OCI-LY3 (cell line): Measurements from ENCODE around the gene MAGED2.

Experiments
- H2AFZ ChIP-seq: fragments of 200-600, 300-600 bp; shearing (Covaris generic); 2 replicates; pipeline ENCODE4 v1.6.0; 2014; ENCODE audit warnings: antibody characterized with exemption, low read depth, low read length
- H3K27ac ChIP-seq: fragments of 200-600, 300-600 bp; sonication (generic); 2 replicates; pipeline ENCODE4 v1.5.1; 2014; ENCODE audit warnings: mild to moderate bottlenecking, low read length, moderate library complexity, mixed read lengths
- H3K27me3 ChIP-seq: fragments of 200-600, 300-600 bp; sonication (generic); 2 replicates; pipeline ENCODE4 v1.6.1; 2014; ENCODE audit warnings: low read depth, low read length, mixed read lengths
- H3K36me3 ChIP-seq: fragments of 200-600, 300-600 bp; sonication (generic); replicated peaks from 2 replicates; pipeline ENCODE3; 2014; ENCODE audit warnings: low read depth, low read length, mixed read lengths
- H3K4me1 ChIP-seq: fragments of 300-600, 200-600 bp; sonication (generic); 2 replicates; pipeline ENCODE4 v1.6.1; 2014; ENCODE audit warnings: low read length, mixed read lengths
- H3K4me2 ChIP-seq: fragments of 200-600, 300-600 bp; sonication (generic); 2 replicates; pipeline ENCODE4 v1.6.1; 2014; ENCODE audit warnings: low read length, mixed read lengths
- H3K4me3 ChIP-seq: fragments of 300-600, 200-600 bp; sonication (generic); 2 replicates; pipeline ENCODE4 v1.5.1; 2014; ENCODE audit warnings: antibody characterized with exemption, mild to moderate bottlenecking, low read length, moderate library complexity
- H3K79me2 ChIP-seq: fragments of 300-600, 200-600 bp; shearing (Covaris generic); 2 replicates; pipeline ENCODE4 v1.6.1; 2014; ENCODE audit warnings: mild to moderate bottlenecking, low read length, mixed read lengths
- H3K9ac ChIP-seq: fragments of 300-600, 200-600 bp; shearing (Covaris generic); 2 replicates; pipeline ENCODE4 v1.6.0; 2014; ENCODE audit warnings: mild to moderate bottlenecking, low read length, moderate library complexity
- H3K9me3 ChIP-seq: fragments of 200-600, 300-600 bp; shearing (Covaris generic); 2 replicates; pipeline ENCODE4 v1.6.1; 2014; ENCODE audit warnings: low read length, mixed read lengths; ENCODE audit not compliant: insufficient read depth
- H4K20me1 ChIP-seq: fragments of 200-600, 300-600 bp; sonication (generic); 2 replicates; pipeline ENCODE4 v1.6.1; 2016; ENCODE audit warnings: low read length, mixed read lengths; ENCODE audit not compliant: insufficient read depth
- EZH2phosphoT487 ChIP-seq: fragments of 200-600 bp; shearing (Covaris generic); IDR thresholded peaks from 2 replicates; pipeline ENCODE4 v1.6.1; 2018; ENCODE audit warnings: antibody characterized with exemption, mixed run types, low read depth
- TF ChIP-seq, protein P1 (sequence below): fragments of 200-600, 300-600 bp; sonication (generic); IDR thresholded peaks from 2 replicates; pipeline ENCODE4 v1.5.1; 2014; ENCODE audit warnings: antibody characterized with exemption, low read length, low read depth

Gene MAGED2

DNA sequence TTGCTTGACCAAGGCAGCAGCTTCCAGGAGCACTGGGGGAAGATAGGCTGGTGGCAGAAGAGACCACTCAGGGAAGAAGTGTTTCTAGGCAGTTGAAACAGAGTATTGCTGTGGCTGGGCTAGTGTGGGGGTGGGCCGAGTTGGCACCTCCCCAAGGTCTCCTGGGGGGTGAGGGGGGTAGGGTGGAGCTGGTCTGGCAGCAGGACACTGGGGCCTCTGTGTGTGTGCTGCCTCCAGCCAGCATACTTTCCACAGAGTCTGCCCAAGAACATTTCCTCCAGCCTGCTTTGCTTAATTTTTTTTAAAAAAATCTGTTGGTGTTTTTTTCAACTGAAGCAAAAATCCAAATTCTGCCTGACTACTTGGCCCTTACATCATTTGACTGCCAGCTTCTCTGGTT lies 13.5 kb upstream of the MAGED2 start:
- no peak overlapping the region for H3K4me2 ChIP-seq
- TF ChIP-seq EZH2phosphoT487 = no peak
- TF ChIP-seq, protein P1, sequence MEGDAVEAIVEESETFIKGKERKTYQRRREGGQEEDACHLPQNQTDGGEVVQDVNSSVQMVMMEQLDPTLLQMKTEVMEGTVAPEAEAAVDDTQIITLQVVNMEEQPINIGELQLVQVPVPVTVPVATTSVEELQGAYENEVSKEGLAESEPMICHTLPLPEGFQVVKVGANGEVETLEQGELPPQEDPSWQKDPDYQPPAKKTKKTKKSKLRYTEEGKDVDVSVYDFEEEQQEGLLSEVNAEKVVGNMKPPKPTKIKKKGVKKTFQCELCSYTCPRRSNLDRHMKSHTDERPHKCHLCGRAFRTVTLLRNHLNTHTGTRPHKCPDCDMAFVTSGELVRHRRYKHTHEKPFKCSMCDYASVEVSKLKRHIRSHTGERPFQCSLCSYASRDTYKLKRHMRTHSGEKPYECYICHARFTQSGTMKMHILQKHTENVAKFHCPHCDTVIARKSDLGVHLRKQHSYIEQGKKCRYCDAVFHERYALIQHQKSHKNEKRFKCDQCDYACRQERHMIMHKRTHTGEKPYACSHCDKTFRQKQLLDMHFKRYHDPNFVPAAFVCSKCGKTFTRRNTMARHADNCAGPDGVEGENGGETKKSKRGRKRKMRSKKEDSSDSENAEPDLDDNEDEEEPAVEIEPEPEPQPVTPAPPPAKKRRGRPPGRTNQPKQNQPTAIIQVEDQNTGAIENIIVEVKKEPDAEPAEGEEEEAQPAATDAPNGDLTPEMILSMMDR = no peak
- no peaks in the 10 kb centered on the region for H3K4me1 ChIP-seq
- no peaks in the 10 kb centered on the region for H3K79me2 ChIP-seq
- H3K4me3 ChIP-seq = no peak overlapping the region
- H3K9me3 ChIP-seq = no peaks in the 10 kb centered on the region
- no peak overlapping the region for H3K9ac ChIP-seq
- no peaks in the 10 kb centered on the region for H3K36me3 ChIP-seq
- H4K20me1 ChIP-seq = no peaks in the 10 kb centered on the region
- H3K27me3 ChIP-seq = no peaks in the 10 kb centered on the region
- H3K27ac ChIP-seq = no peak overlapping the region
- no peak overlapping the region for H2AFZ ChIP-seq

DNA sequence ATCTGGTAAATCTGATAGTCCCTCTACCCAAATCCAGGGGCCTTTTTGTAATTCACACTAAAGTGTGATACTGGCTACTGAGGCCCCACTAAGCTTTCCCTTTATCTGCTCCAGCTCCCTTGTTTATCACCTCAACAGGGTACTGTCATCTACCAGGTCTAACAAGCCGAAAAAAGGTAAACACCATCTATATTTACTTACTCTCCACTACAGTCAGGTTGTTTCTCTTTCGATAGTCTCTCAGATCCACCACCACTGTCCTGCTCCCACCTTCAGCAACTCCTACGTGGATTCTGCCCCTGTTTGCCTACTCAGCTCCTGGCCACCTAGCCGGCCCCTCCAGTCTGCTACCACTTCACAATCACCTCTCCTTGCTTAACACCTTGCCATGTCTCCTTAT lies 12.8 kb upstream of the MAGED2 start:
- no peak for TF ChIP-seq EZH2phosphoT487
- TF ChIP-seq, protein P1 = no peak

DNA sequence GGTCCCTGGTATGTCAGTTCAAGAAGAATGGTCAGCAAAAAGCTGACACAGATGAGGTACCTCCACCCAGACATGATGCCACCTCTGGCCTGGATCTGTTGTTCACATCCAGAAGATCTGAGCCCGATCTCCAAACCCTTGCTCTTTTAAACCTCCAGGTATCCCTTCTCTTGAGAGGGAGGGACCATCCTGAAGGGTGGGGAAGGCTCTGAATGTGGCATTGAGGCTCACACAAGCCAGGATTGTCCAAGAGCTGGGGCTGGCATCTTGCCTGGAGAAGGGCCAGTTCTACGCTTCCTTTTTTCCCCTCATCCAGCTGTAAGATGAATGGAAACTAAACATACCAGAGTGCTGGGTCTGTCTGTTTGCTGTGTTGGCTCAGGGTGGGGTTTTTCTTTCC lies 9.4 kb upstream of the MAGED2 start, which contains the start of gene ITIH6:
Gene ITIH6 (minus strand): TSS at position 119 of the 400 bp plus-strand sequence. CDS start 45 bp downstream, at position 74.
- Histone ChIP-seq H3K4me2 (no peak within 1 kb of the TSS), H3K36me3 (no peaks in the 10 kb centered on the region), H3K79me2 (no peaks in the 10 kb centered on the region), H3K4me1 (no peaks in the 10 kb centered on the region), H3K9ac (no peak within 1 kb of the TSS), H3K4me3 (no peak within 1 kb of the TSS), H2AFZ (no peak within 1 kb of the TSS), H3K27me3 (no peaks in the 10 kb centered on the region), H3K27ac (no peak within 1 kb of the TSS), H4K20me1 (no peaks in the 10 kb centered on the region), H3K9me3 (no peaks in the 10 kb centered on the region)
- TF ChIP-seq, protein P1 = no peak

More for the DNA sequence above, 12.8 kb upstream of the MAGED2 start:
- Histone ChIP-seq H3K9ac (no peak overlapping the region), H3K79me2 (no peaks in the 10 kb centered on the region), H3K27ac (no peak overlapping the region), H3K9me3 (no peaks in the 10 kb centered on the region), H2AFZ (no peak overlapping the region), H3K27me3 (no peaks in the 10 kb centered on the region), H3K4me1 (no peaks in the 10 kb centered on the region), H3K4me2 (no peak overlapping the region), H3K4me3 (no peak overlapping the region), H4K20me1 (no peaks in the 10 kb centered on the region), H3K36me3 (no peaks in the 10 kb centered on the region)

DNA sequence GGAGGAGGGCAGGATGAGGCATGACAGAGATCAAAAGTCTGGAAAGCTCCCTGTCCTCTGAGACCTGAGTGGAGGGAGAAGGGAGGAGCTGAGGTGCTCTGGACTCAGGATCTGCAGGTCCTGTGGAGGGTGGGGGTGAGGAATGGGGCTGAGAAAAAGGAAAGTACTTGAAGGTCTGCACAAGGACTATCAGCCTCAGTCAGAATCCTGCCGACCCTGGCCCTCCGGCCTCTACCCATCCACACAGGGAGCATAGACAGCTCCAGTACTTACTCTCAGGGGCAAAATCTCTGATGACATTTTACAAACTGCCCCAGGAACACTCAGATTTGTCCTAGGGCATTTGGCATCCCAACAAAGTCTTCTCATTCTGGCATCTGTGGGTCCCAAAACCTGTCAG lies 8.5 kb upstream of the MAGED2 start:
- Histone ChIP-seq H3K4me3 (no peak overlapping the region), H2AFZ (no peak overlapping the region), H4K20me1 (no peaks in the 10 kb centered on the region), H3K36me3 (no peaks in the 10 kb centered on the region), H3K9me3 (no peaks in the 10 kb centered on the region), H3K27me3 (no peaks in the 10 kb centered on the region), H3K4me1 (no peaks in the 10 kb centered on the region), H3K9ac (no peak overlapping the region), H3K4me2 (no peak overlapping the region), H3K27ac (no peak overlapping the region), H3K79me2 (no peaks in the 10 kb centered on the region)
- TF ChIP-seq EZH2phosphoT487 = no peak
- TF ChIP-seq, protein P1 = no peak
